G401 (cell line): Measurements from ENCODE around the gene TSPAN15. TPM values are rescaled to one million over a fixed set of nuclear protein-coding genes. Genes with fewer than 3 reads are reported as not detected.
"Not testable (repeated sequence)": the region's sequence is repeated elsewhere in the genome, so short reads cannot be mapped to it uniquely, and the experiment has no call there.

ENCODE experiments used
- DNase-seq: peaks from one replicate; pipeline ENCODE4 v3.0.0-alpha.2; 2015; ENCODE audit warnings: low spot score
- in situ Hi-C: cut with HindIII; loops from 2 replicates; pipeline ENCODE4 v1.10.0; 2016; ENCODE audit warnings: low sequenced_read_pairs, mixed read lengths
- total RNA-seq: library from RNA; depleted of rRNA; stranded (reverse); fragments of >200 nt; shearing (Covaris generic); gene quantifications from 2 replicates; pipeline ENCODE4 v1.2.3, GENCODE V29; 2014

Gene TSPAN15
- total RNA-seq, 1 experiment from 2014 or later, result 10.2 TPM

GRCh38 chr10:69439813-69440506, 11.3 kb upstream of the TSPAN15 start:
- DNase-seq, result peak; percentile 38
- in situ Hi-C loops, result no loop called here

- DNase-seq, result no peak
- in situ Hi-C loops, result no loop called here
Measured at GRCh38 chr10:69443354-69443753, 7.9 kb upstream of the TSPAN15 start.

- in situ Hi-C loops, result no loop called here
- DNase-seq, result no peak
Measured at GRCh38 chr10:69445041-69445440, 6.2 kb upstream of the TSPAN15 start.

GRCh38 chr10:69446229-69446628, 5.0 kb upstream of the TSPAN15 start:
- no peak for DNase-seq
- in situ Hi-C loops, result no loop called here

- no peak for DNase-seq
- in situ Hi-C loops, result no loop called here
Measured at GRCh38 chr10:69446650-69447151, 4.6 kb upstream of the TSPAN15 start.

GRCh38 chr10:69449841-69450240, 1.4 kb upstream of the TSPAN15 start:
- DNase-seq, result no peak
- in situ Hi-C loops, result no loop called here

- in situ Hi-C loops, DNase-seq: not testable (repeated sequence)
Measured at GRCh38 chr10:69450395-69450794, 870 bp upstream of the TSPAN15 start.

- in situ Hi-C loops, result no loop called here
- peak; percentile 57 for DNase-seq
Measured at GRCh38 chr10:69451784-69452251, 553 bp downstream of the TSPAN15 start.

- in situ Hi-C loops, result no loop called here
- DNase-seq, result no peak
Measured at GRCh38 chr10:69452676-69453415, 1.6 kb downstream of the TSPAN15 start.

- DNase-seq, result peak; percentile 76
- in situ Hi-C loops, result no loop called here
Measured at GRCh38 chr10:69453795-69454194, 2.5 kb downstream of the TSPAN15 start.

- DNase-seq, result no peak
- in situ Hi-C loops, result no loop called here
Measured at GRCh38 chr10:69455006-69455763, 3.9 kb downstream of the TSPAN15 start.

- no peak for DNase-seq
- in situ Hi-C loops, result no loop called here
Measured at GRCh38 chr10:69456880-69457693, 5.8 kb downstream of the TSPAN15 start.

- no peak for DNase-seq
- in situ Hi-C loops, result no loop called here
Measured at GRCh38 chr10:69457771-69458237, 6.5 kb downstream of the TSPAN15 start.

GRCh38 chr10:69458430-69459100, 7.3 kb downstream of the TSPAN15 start:
- peak; percentile 80 for DNase-seq
- in situ Hi-C loops, result no loop called here

- DNase-seq, result no peak
- in situ Hi-C loops, result no loop called here
Measured at GRCh38 chr10:69459101-69459790, 8.0 kb downstream of the TSPAN15 start.

- no peak for DNase-seq
- in situ Hi-C loops, result no loop called here
Measured at GRCh38 chr10:69459893-69460575, 8.8 kb downstream of the TSPAN15 start.

- no peak for DNase-seq
- in situ Hi-C loops, result no loop called here
Measured at GRCh38 chr10:69460576-69461242, 9.4 kb downstream of the TSPAN15 start.
